NCI-H524 (cell line): ENCODE results near the gene SLC27A2.
A peak's percentile ranks its signal among the peaks of the same experiment; 100 is the strongest.

ENCODE experiments used
- DNase-seq, 2 experiments: peaks; one replicate each; lab custom pipeline; 2025; lab: John Stamatoyannopoulos, UW

SLC27A2 gene

DNA sequence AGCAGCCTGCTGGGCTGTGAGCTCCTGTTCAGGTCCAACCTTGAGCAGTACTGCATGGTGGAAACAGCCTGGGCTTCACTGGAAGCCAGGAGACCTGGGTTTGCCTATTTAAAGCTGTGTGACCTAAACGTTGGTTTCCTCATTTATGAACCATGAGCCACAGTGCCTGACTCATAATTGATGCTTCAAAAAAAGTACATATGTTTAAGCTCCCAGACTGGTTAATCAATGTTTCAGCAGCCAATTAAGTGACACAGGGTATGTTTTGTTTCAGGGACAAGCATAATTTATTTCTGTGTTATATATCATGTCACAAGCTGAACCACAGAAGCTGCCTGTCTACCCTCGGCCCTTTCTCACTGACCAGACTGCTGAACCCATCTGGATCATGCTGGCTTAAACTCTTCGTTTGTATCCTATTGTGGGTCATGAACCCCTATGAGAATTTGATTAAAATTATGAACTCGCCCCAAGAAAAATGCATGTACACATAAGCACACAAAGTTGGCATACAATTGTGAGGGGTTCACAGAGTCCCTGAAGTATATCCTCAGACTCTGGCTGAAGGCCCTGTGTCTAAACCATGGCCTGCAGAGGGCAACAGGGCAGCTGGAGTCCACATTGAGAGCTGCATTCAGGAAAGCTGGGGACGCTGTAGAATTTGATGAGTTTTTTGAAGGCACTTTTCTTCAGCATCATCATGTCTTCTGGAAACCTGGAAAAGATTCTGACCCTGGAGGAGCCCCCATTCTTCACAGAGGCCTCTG is 59.9 kb downstream of the SLC27A2 start:
- no peak for DNase-seq

DNA sequence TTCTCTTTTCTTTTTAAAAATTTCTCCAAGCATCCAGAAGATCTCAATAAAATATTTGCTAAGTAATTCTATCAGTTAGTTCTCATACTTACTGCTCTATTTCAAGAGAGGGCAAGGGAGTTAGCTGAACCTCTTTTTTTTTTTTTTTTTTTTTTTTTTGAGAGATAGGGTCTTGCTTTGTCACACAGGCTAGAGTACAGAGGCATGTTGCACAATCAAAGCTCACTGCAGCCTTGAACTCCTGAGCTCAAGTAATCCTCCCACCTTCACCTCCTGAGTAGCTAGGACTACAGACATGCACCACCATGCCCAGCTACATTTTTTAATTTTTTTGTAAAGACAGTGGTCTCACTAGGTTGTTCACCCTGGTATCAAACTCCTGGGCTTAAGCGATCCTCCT is 62.2 kb downstream of the SLC27A2 start:
- DNase-seq, result no peak

GRCh38 chr15:50244959-50245624 is 63.1 kb downstream of the SLC27A2 start:
- no peak for DNase-seq

- no peak for DNase-seq
Observed at GRCh38 chr15:50246631-50247030, 64.6 kb downstream of the SLC27A2 start.

DNA sequence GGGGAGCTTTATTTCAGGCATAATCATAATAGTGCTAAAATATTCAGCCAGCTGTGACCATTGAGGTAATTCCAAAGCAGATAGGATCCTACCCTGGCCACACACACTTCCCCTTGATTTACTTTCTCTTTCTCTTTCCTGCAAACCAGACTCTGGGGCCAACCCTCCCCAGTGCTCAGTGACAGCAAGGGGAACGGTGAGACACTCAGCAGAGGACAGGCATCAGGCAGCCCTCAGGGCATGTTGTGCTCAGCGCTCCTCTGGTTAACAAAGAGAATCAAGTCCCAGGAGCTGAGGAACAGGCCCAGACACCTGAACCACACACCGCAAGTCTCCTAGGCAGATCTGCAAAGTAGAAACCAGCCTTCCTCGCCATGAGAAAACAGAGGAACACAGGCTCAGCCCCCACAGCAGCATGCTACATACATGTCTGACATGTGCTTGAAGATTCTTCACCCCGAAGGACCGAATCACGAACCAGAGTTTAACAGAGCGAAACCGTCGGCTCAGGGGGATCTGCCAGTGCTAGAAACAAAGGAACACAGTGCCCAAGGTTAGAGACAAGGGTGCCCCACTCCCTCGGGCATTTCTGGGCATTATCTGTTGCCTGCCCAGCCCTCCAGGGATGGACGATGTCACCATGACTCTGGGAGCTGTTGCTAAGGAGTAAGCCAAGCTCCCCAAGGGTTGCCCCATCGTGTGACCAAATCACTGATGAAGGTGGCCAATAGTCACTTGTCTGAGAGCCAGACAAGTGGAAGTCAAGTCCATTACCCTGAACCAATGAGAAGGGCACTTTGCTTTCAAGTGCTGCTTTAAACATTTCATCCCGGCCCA is 66.0 kb downstream of the SLC27A2 start:
- no peak for DNase-seq

DNA sequence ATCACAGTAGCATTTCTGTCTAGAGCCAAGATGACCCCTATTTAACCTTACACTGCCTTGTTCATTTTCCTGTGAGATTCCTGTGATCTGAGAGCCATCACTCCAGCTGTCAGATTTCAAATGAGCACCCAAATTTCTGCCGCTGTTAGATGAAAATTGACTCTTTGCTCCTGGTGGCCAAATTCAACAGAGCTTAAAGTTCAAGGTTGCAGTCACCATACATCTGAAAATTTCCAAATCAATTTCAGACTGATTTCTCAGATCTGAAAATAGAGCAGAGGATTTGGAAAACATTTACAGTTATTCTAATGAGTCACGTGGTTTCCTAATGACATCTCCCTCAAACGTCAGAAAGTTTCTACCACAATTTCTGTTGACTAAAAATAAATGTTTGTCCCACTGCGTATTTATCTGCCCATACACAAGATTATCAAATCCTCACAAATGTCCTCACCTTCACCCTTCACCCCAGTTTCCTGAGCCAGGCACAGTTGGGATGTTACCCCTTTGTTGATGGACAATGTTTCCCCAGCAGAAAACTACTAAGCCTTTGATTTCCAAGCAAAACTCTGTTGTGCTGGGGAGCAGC is 67.1 kb downstream of the SLC27A2 start:
- DNase-seq, result no peak

DNA sequence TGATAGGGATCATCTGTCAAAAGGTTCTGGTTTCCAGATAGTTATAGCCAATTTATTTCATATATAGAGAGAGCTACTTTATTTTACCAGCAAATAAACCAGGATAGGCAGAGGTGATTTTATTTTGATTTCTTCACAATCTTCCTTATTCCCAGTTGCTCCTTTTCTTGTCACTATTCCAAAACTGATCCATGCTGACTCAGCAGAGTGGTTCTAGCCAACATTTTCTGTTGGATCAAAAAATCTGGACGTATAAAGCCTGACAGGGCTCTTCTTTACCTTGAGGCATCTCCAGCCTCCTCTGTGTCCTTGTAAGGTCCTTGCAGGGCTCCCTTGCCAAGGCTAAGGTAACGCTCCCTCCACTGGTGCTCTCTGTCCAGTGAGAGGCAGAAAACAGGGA is 67.7 kb downstream of the SLC27A2 start:
- DNase-seq, result no peak

DNA sequence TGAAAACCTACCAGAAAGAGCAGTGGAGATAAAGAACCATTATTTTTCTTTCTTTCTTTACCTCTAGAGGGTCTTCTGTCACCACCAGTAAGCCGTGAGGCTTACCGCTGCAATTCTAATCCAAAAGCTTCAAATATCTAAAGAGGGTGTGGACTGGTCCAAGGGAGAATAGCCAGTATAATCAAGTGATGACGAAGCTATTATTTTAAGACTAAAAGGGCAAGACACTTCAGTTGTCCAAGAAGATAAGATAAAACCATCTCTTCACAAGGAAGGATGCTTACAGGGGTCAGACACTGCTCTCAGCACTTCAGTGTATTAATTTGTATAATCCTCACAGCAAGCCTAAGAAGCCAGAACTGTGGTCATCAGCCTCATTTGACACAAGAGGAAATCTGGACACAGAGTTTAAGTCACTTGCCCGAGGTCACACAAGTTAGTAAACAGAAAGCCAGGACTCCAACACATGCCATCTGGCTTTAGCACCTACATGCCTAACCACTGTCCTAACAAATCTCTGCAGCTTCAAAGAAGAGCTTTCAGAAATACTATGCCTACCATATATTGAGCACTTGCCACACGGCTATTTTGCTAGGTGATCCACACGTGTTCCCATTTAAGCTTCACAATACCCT is 68.9 kb downstream of the SLC27A2 start:
- DNase-seq, result no peak

GRCh38 chr15:50251638-50252182 is 69.7 kb downstream of the SLC27A2 start:
- DNase-seq, result no peak

DNA sequence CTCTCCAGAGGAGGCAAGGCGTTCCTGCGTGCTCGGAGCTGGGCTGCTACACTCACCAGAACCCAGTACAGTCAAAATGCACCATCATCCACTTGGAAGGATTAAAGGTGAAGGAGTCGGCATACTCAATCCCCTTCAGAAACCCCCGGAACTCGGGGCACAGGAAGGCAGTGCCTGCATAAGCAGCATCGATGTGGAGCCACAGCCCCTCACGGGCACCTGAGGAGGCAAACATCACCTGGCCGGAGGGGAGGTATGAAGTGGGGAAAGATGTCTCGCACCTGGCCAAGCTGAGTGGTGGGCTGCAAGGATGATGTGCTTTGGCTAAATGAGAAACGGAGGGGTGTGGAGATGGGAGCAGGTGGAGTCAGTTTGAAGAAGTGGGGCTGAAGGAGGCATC is 70.6 kb downstream of the SLC27A2 start:
- no peak for DNase-seq

GRCh38 chr15:50256188-50257041 is 74.4 kb downstream of the SLC27A2 start:
- DNase-seq, result peak in 1 of 2 experiments; percentile 57

DNA sequence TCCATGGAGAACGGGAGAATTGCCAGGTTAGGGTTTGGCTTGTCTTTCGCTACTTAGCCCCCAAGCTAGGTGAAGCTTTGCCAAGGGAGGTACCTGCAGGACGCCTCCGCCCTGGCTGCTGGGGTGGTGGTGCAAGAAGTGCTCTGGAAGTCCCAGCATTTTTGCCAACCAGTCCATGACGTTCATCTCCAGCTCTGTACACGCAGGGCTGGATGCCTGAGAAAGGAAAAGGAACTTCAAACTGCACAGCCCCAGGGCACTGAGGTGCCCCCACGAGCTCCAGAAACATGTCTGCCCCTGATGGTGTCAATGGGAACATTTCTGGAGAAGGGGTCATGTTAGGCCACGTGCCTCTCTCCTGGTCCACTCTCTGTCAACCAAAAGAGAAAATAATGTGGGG is 75.3 kb downstream of the SLC27A2 start:
- DNase-seq, result no peak

GRCh38 chr15:50257924-50258323 is 75.9 kb downstream of the SLC27A2 start:
- no peak for DNase-seq

DNA sequence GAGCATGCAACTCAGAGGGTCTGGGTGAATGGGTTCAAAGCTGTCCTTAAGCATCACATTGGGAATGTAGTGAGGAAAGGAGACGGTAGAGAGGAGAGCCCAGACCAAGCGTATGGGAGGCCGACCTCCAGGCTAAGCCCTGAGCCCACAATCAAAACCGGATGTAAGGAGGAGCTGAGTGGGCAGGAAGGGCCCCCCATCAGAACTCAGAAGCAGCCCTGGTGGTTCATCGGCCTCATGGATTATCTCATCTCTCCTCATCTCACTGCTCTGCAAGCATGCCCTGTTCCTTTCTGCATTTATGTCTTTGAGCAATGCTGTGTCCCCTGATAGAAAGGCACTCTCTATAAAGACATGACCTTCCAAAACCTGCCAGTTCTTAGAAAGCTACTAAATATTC is 77.3 kb downstream of the SLC27A2 start:
- DNase-seq, result no peak

GRCh38 chr15:50260969-50261496 is 79.0 kb downstream of the SLC27A2 start:
- no peak for DNase-seq

DNA sequence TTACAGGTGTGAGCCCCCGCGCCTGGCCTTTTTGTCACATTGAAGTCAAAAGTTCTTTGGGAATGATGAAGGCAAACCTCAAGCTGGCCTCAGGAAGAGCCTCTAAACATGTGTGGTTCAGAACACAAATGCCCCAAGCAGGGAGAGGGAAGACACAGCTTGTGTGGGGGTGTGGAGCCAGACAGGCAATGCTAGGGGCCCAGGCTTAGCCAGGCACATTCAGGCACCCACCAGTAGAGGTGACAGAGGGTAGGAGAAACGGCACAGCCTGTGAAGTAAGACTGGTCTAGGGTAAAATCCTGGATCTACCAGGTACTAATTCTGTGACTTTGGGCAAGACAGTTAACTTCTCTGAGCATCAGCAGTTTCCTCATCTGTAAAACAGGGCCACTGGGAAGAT is 80.0 kb downstream of the SLC27A2 start:
- no peak for DNase-seq

DNA sequence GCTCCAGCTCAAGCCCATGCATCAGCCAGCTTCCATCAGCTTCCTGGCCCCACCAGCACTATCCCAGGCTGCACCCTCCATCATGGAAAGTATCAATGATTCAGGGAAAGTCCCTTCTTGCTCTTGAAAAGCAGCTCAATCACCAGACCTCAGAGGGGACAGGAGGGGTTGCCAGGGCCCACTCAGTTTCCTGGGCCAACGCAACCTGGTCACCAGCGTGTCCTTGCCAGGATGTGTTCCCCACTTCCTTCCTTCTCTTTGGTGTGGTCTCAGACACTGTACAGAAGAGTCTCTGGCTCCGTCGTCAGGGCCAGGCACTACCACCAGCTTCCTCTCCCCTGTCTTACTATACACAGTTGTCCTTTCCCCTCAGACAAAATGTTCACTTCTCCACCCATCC is 80.5 kb downstream of the SLC27A2 start:
- DNase-seq, result no peak

GRCh38 chr15:50265620-50266019 is 83.6 kb downstream of the SLC27A2 start, which contains the start of gene HDC:
Gene HDC (minus strand): TSS chr15:50265726. CDS start chr15:50265623, 103 bp downstream.
- DNase-seq, result no peak

GRCh38 chr15:50267577-50267976 is 85.6 kb downstream of the SLC27A2 start:
- DNase-seq, result no peak

GRCh38 chr15:50275091-50275490 is 93.1 kb downstream of the SLC27A2 start:
- no peak for DNase-seq
